Sigmoid colon (tissue), 7 donors: Measurements from ENCODE around the gene KRTAP5-3. TPM values are rescaled to one million over a fixed set of nuclear protein-coding genes. Genes with fewer than 3 reads are reported as not detected.
A peak's percentile ranks its signal among the peaks of the same experiment; 100 is the strongest.
"Not testable (repeated sequence)": the region's sequence is repeated elsewhere in the genome, so short reads cannot be mapped to it uniquely, and the experiment has no call there.

Experiments
- DNase-seq: peaks from one replicate; pipeline ENCODE4 v3.0.0-alpha.2; 2019
- H3K27ac ChIP-seq, 4 donors: fragments of 200-600 bp; sonication (generic); one replicate each; pipeline ENCODE4 v1.5.1; 2016 to 2019; ENCODE audit warnings: mild to moderate bottlenecking in 1 of 4
- H3K27me3 ChIP-seq, 3 donors: fragments of 200-600 bp; sonication (generic); one replicate each; pipeline ENCODE4 v1.5.1; 2019; ENCODE audit warnings: mild to moderate bottlenecking in 1 of 3
- H3K36me3 ChIP-seq, 4 donors: fragments of 200-600 bp; sonication (generic); one replicate each; pipeline ENCODE4 v1.5.1; 2016 to 2019
- H3K4me1 ChIP-seq, 4 donors: fragments of 200-600 bp; sonication (generic); one replicate each; pipeline ENCODE4 v1.5.1; 2017 to 2019
- H3K4me3 ChIP-seq, 4 donors: fragments of 200-600 bp; sonication (generic); one replicate each; pipeline ENCODE4 v1.5.1; 2017 to 2019; ENCODE audit warnings: mild to moderate bottlenecking in 2 of 4, moderate library complexity in 1 of 4
- H3K9me3 ChIP-seq, 4 donors: fragments of 200-600 bp in 3 of 4; sonication (generic) in 3 of 4; one replicate each; pipeline versions ENCODE4 v1.5.1 to v1.6.1; 2013 to 2019
- EP300 ChIP-seq, 4 donors: sonication (generic); formaldehyde crosslinking; IDR thresholded peaks; one replicate each; pipeline ENCODE4 v1.6.1; 2017; ENCODE audit warnings: antibody characterized with exemption in 4 of 4
- POLR2A ChIP-seq, 2 donors: fragments of 450-650 bp; IDR thresholded peaks; one replicate each; pipeline ENCODE4 v1.6.1; 2016; ENCODE audit warnings: antibody characterized with exemption in 2 of 2, mild to moderate bottlenecking in 2 of 2, moderate library complexity in 2 of 2
- POLR2AphosphoS5 ChIP-seq, 4 donors: sonication (generic); formaldehyde crosslinking; IDR thresholded peaks; one replicate each; pipeline ENCODE4 v1.6.1; 2017; ENCODE audit warnings: antibody characterized with exemption in 4 of 4
- WGBS, 2 donors: extraction: QIAGEN DNeasy Blood & Tissue Kit; methylation state at CpG; one replicate each; pipeline ENCODE4 v1.1.7; 2013; 5-methylcytosine and 5-hydroxymethylcytosine counted together
- intact Hi-C: fragments of 100-400 bp; cut with DNase I; formaldehyde crosslinking; loops from one replicate; pipeline ENCODE4 v1.15.1; 2023
- polyA plus RNA-seq, 3 donors: library from polyadenylated mRNA; stranded (reverse); fragments of 200-250 nt; gene quantifications; one replicate each; pipeline ENCODE4 v1.2.3, GENCODE V29; 2013
- total RNA-seq, 4 donors: library from RNA; depleted of rRNA; stranded (reverse); fragments of >200 nt; gene quantifications; one replicate each; pipeline ENCODE4 v1.1.0, GENCODE V29; 2016
- TF ChIP-seq, protein P1 (sequence below), 4 experiments: fragments of 450-650 bp in 3 of 4; fragments of 200-600 bp in 1 of 4; IDR thresholded peaks; one replicate each; pipeline ENCODE4 v1.5.1; 2016 to 2019; ENCODE audit warnings: antibody characterized with exemption in 4 of 4, mild to moderate bottlenecking in 3 of 4, moderate library complexity in 2 of 4
- donor health status: healthy with polysubstance abuse.
- donor health status: Bipolar disorder and iron deficiency.
- donor health status: healthy.

Gene KRTAP5-3
- total and polyA plus RNA-seq, 7 donors, result not detected

DNA sequence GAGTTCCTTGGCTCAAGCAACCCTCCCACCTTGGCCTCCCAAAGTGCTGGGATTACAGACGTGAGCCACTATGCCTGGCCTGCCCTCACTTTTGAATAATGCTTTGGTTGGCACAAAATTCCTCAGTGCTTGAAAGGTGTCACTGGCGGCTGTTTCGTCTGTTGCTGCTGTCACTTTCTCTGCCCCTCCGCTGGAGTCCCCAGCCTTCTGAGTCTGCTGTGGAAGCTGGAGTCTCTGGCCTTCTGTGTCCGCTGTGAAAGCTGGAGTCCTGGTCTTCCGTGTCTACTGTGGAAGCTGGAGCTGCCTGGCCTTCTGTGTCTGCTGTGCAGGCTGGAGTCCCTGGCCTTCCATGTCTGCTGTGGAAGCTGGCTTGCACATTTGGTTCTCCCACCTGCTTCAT lies 18.3 kb downstream of the KRTAP5-3 start:
- no peaks in the 10 kb centered on the region for H3K9me3 ChIP-seq
- intact Hi-C loops, result no loop called here
- DNase-seq, result peak; percentile 26
- TF ChIP-seq POLR2A (IDR thresholded peaks at IDR 0.05), result no peak
- no peak for TF ChIP-seq EP300 (IDR thresholded peaks at IDR 0.05)
- no peak for TF ChIP-seq POLR2AphosphoS5 (IDR thresholded peaks at IDR 0.05)
- TF ChIP-seq, protein P1, sequence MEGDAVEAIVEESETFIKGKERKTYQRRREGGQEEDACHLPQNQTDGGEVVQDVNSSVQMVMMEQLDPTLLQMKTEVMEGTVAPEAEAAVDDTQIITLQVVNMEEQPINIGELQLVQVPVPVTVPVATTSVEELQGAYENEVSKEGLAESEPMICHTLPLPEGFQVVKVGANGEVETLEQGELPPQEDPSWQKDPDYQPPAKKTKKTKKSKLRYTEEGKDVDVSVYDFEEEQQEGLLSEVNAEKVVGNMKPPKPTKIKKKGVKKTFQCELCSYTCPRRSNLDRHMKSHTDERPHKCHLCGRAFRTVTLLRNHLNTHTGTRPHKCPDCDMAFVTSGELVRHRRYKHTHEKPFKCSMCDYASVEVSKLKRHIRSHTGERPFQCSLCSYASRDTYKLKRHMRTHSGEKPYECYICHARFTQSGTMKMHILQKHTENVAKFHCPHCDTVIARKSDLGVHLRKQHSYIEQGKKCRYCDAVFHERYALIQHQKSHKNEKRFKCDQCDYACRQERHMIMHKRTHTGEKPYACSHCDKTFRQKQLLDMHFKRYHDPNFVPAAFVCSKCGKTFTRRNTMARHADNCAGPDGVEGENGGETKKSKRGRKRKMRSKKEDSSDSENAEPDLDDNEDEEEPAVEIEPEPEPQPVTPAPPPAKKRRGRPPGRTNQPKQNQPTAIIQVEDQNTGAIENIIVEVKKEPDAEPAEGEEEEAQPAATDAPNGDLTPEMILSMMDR (IDR thresholded peaks at IDR 0.05), result no peak
- H3K36me3 ChIP-seq, result no peaks in the 10 kb centered on the region
- H3K4me3 ChIP-seq, result no peak overlapping the region
- H3K4me1 ChIP-seq, result no peaks in the 10 kb centered on the region
- H3K27ac ChIP-seq, result no peak overlapping the region
- H3K27me3 ChIP-seq, result peaks cover 0 to 10% (median 0%) of the 10 kb centered on the region in 3 donors
- 96 to 97% methylated on average over 6 of the region's 6 CpGs for WGBS, 2 donors

DNA sequence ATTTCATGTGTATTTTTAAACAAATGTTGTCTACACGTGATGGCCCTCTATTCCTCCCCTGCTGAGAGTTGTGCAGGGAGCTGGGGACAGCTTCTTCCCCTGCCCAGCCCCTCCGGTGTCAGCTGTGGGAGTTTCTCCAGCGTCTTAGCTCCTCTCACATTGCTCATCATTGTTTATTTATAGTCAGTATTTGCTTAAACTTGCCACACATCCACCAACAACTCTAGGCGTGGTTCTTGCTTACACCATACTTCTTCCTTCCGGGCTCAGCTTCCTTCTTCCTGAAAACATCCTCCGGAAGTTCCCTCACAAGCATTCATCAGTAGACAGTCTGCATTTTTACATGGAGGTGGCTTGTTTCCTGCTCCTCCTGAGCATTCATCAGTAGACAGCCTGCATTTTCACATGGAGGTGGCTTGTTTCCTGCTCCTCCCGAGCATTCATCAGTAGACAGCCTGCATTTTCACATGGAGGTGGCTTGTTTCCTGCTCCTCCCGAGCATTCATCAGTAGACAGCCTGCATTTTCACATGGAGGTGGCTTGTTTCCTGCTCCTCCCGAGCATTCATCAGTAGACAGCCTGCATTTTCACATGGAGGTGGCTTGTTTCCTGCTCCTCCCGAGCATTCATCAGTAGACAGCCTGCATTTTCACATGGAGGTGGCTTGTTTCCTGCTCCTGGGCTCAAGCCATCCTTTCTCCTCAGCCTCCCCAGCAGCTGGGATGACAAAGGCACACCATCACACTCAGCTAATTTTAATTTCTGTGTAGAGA lies 18.9 kb downstream of the KRTAP5-3 start:
- H3K9me3 ChIP-seq, H3K27ac ChIP-seq, H3K4me3 ChIP-seq, H3K36me3 ChIP-seq, H3K4me1 ChIP-seq, H3K27me3 ChIP-seq, intact Hi-C loops: not testable (repeated sequence)
- WGBS, 2 donors, result 23 to 26% methylated on average over 8 of the region's 10 CpGs
- peak; percentile 49 for DNase-seq

DNA sequence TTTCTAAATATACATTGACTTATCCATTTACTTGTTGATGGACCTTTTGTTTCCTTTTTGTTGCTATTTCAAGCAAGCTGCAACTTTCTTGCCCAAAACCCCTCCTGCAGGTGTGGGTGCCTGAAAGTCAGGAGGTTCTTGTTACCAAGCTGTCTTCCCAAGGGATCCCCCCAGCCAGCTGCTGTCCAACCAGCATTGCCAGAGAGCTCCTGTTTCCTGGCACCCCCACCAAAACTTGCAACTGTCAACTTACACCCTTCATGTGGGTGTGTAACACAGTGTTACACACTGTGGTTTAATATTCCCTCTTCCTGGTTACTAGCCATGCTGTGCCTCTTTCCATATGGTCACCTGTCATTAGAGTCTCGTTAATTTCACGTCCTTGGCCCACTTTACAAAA lies 21.6 kb downstream of the KRTAP5-3 start:
- Histone ChIP-seq H3K27ac (no peak overlapping the region), H3K36me3 (no peaks in the 10 kb centered on the region), H3K9me3 (no peaks in the 10 kb centered on the region), H3K4me3 (no peak overlapping the region), H3K27me3 (no peaks in the 10 kb centered on the region), H3K4me1 (no peaks in the 10 kb centered on the region)
- TF ChIP-seq, protein P1 (IDR thresholded peaks at IDR 0.05), result no peak
- no peak for TF ChIP-seq POLR2AphosphoS5 (IDR thresholded peaks at IDR 0.05)
- no peak for TF ChIP-seq EP300 (IDR thresholded peaks at IDR 0.05)
- TF ChIP-seq POLR2A (IDR thresholded peaks at IDR 0.05), result no peak
- DNase-seq, result peak; percentile 44
- intact Hi-C loops, result no loop called here
- WGBS, 2 donors, result 71 to 81% methylated on average over 2 of the region's 2 CpGs

DNA sequence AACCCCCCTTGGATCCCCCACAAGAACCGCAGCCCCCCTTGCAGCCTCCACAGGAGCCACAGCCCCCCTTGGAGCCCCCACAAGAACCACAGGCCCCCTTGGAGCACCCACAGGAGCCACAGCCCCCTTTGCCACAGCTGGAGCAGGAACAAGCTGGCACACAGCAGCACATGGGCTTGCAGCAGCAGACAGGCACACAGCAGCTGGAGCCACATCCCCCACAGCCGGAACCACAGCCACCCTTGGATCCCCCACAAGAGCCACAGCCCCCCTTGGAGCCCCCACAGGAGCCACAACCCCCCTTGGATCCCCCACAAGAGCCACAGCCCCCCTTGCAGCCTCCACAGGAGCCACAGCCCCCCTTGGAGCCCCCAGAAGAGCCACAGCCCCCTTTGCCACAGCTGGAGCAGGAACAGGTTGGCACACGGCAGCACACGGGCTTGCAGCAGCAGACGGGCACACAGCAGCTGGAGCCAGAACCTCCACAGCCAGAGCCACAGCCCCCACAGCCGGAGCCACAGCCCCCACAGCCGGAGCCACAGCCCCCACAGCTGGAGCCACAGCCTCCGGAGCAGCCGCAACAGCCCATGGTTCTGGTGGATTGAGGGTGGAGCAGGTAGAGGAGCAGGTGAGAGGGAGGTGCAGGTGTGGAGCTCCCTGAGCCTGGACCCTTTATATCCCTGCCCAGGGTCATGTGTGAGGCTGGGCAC lies 23.4 kb downstream of the KRTAP5-3 start, which contains the start of gene KRTAP5-1:
TSS of gene KRTAP5-1 (minus strand) at position 623 of the 710 bp plus-strand sequence. CDS start at position 589, 34 bp downstream.
- intact Hi-C loops, H3K4me1 ChIP-seq, H3K4me3 ChIP-seq, H3K27ac ChIP-seq, H3K27me3 ChIP-seq, DNase-seq, H3K36me3 ChIP-seq, H3K9me3 ChIP-seq: not testable (repeated sequence)
- WGBS, 2 donors, result 38 to 42% methylated on average over 9 of the region's 9 CpGs

DNA sequence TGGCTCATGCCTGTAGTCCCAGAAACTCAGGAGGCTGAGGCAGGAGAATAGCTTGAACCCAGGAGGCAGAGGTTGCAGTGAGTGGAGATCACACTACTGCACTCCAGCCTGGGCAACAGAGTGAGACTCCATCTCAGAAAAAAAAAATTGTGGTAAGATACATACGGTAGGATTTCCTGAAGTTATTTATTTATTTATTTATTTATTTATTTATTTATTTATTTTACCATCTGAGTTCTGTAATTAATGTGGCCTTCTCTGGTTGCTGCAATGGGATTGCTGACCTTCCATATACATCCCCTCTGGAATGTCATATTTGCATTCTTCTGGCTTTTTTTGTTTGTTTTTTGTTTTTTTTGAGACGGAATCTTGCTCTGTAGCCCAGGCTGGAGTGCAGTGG lies 25.4 kb downstream of the KRTAP5-3 start:
- intact Hi-C loops, H3K4me1 ChIP-seq, H3K4me3 ChIP-seq, H3K9me3 ChIP-seq, H3K27me3 ChIP-seq, H3K27ac ChIP-seq, H3K36me3 ChIP-seq, DNase-seq: not testable (repeated sequence)
- WGBS, 2 donors, result 70 to 74% methylated on average over 2 of the region's 2 CpGs

DNA sequence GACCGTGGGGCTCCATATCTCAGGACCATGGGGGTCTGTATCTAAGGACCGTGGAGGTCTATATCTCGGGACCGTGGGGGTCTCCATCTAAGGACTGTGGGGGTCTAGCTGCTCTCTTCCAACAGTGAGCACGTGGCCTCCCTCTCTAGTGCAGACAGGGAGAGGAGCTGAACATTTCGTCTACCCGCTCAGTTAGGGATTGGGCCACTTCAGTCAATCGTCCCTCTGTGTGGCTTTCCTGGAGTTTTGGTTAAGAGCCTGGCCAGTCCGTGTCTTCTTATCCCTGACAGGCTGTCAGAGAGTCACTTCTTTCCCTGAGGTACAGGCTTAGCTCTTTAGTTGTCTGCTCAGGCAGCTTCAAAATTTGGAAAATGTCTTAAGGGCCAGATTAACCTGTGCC lies 26.3 kb downstream of the KRTAP5-3 start:
- Histone ChIP-seq H3K27ac (no peak overlapping the region), H3K4me1 (no peaks in the 10 kb centered on the region), H3K4me3 (no peak overlapping the region), H3K9me3 (no peaks in the 10 kb centered on the region), H3K36me3 (no peaks in the 10 kb centered on the region), H3K27me3 (no peaks in the 10 kb centered on the region)
- no peak for DNase-seq
- 89 to 91% methylated on average over 9 of the region's 9 CpGs for WGBS, 2 donors
- intact Hi-C loops, result no loop called here
- no peak for TF ChIP-seq POLR2AphosphoS5 (IDR thresholded peaks at IDR 0.05)
- no peak for TF ChIP-seq POLR2A (IDR thresholded peaks at IDR 0.05)
- TF ChIP-seq, protein P1 (IDR thresholded peaks at IDR 0.05), result no peak
- no peak for TF ChIP-seq EP300 (IDR thresholded peaks at IDR 0.05)
